HepG2 (cell line): ENCODE data around the gene COX4I1. TPM values are rescaled to one million over a fixed set of nuclear protein-coding genes. Genes with fewer than 3 reads are reported as not detected.

Source experiments
- PPARG ChIP-seq: conservative IDR thresholded peaks from 2 replicates; pipeline ENCODE4 v1.6.1; 2016; ENCODE audit warnings: missing biosample characterization, missing genetic modification reagents
- XRCC5 ChIP-seq: fragments of 200-400 bp; formaldehyde crosslinking; optimal IDR thresholded peaks from 2 replicates; pipeline ENCODE3; 2017; ENCODE audit warnings: mild to moderate bottlenecking, low read length
- YEATS2 ChIP-seq: sonication (generic); formaldehyde crosslinking; IDR thresholded peaks from 2 replicates; pipeline ENCODE4 v1.4.0; 2020; ENCODE audit warnings: missing genetic modification reagents, borderline replicate concordance
- ZNF225 ChIP-seq: sonication (generic); formaldehyde crosslinking; IDR thresholded peaks from 2 replicates; pipeline ENCODE4 v1.4.0; 2020; ENCODE audit warnings: mild to moderate bottlenecking, missing genetic modification reagents
- ZNF263 ChIP-seq: sonication (generic); formaldehyde crosslinking; IDR thresholded peaks from 2 replicates; pipeline ENCODE4 v1.4.0; 2020; ENCODE audit warnings: missing genetic modification reagents
- ZNF605 ChIP-seq: sonication (generic); formaldehyde crosslinking; IDR thresholded peaks from 2 replicates; pipeline ENCODE4 v1.8.0; 2022; ENCODE audit warnings: mild to moderate bottlenecking, missing genetic modification reagents
- polyA plus RNA-seq, 8 experiments: library from polyadenylated mRNA; depleted of rRNA in 3 of 8; stranded (reverse) in 7 of 8; unstranded in 1 of 8; fragments of >200 nt; fragmentation: Illumina TruSeq in 4 of 8; extraction: Trizol in 4 of 8; gene quantifications; 2 replicates each; pipeline versions ENCODE4 v1.2.1 to v1.2.3, GENCODE V29; 2011 to 2016; ENCODE audit warnings: low read depth in 4 of 8, missing spikeins in 1 of 8, mixed read lengths in 1 of 8; ENCODE audit not compliant: insufficient read depth in 1 of 8
- total RNA-seq, 5 experiments: library from RNA; depleted of rRNA; stranded (reverse); fragments of >200 nt; fragmentation: Illumina TruSeq; extraction: Trizol; gene quantifications; 2 replicates each; pipeline ENCODE4 v1.2.3, GENCODE V29; 2016; ENCODE audit warnings: low read depth in 1 of 5
- TF ChIP-seq, protein P1 (sequence below): sonication (generic); formaldehyde crosslinking; IDR thresholded peaks from 2 replicates; pipeline ENCODE4 v1.4.0; 2020; ENCODE audit warnings: missing genetic modification reagents, borderline replicate concordance
- TF ChIP-seq, protein P2 (sequence below): sonication (generic); formaldehyde crosslinking; IDR thresholded peaks from 2 replicates; pipeline ENCODE4 v1.5.0; 2020; ENCODE audit warnings: missing genetic modification reagents, mild to moderate bottlenecking, borderline replicate concordance
- TF ChIP-seq, protein P3 (sequence below): sonication (generic); formaldehyde crosslinking; IDR thresholded peaks from 2 replicates; pipeline ENCODE4 v1.4.0; 2020; ENCODE audit warnings: mild to moderate bottlenecking, missing genetic modification reagents
- TF ChIP-seq, protein P4 (sequence below): sonication (generic); formaldehyde crosslinking; IDR thresholded peaks from 2 replicates; pipeline ENCODE4 v1.5.0; 2020; ENCODE audit warnings: mild to moderate bottlenecking, missing genetic modification reagents, moderate library complexity

COX4I1 gene
- total and polyA plus RNA-seq, 2 of the 13 experiments (the other 11 are each of a cell fraction or from before 2014, with no cell fraction given): 658 to 902 TPM

DNA sequence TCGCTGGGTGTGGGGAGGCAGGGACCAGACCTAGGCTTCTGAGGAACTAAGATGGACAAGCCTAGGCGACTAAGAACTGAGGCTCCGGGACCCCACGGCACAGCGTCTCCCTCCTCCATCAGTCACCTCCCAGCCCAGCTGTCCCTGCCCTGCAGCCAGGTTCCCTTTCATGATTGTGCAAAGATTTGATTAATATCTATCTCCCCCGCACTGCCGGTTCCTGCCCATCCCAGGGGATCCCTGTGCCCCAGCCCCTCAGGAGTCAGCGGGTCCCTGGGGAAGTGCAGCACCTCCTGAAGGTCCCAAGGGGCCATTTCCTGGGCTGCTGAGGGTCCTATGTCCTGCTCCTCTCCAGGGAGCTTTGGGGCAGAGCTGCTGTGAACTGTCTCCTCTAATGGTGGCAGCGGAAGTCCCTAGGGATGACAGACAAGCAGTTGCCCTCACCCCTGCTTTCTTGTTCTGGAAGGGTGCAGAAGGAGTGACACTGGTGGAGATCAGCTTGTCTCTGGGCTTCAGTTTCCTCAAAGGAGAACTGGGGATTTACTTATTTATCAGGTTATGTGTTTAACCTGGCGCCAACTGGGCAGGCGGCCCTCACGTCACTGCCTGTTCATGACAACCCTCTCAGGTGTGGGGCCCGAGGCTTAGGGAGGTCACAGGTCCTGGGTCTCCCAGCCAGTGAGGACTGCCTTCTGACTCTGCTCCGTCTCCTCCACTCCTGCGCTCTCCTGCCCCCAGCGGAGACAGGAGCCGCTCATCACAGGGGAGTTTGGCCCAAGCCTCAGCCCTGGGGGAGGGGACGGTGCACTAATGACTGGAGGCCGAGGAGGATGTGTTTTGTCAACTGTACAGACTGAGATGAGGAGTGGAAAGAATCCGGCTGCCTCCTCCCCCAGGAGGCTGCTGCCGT lies 46.7 kb upstream of the COX4I1 start (continued):
- TF ChIP-seq, protein P1, sequence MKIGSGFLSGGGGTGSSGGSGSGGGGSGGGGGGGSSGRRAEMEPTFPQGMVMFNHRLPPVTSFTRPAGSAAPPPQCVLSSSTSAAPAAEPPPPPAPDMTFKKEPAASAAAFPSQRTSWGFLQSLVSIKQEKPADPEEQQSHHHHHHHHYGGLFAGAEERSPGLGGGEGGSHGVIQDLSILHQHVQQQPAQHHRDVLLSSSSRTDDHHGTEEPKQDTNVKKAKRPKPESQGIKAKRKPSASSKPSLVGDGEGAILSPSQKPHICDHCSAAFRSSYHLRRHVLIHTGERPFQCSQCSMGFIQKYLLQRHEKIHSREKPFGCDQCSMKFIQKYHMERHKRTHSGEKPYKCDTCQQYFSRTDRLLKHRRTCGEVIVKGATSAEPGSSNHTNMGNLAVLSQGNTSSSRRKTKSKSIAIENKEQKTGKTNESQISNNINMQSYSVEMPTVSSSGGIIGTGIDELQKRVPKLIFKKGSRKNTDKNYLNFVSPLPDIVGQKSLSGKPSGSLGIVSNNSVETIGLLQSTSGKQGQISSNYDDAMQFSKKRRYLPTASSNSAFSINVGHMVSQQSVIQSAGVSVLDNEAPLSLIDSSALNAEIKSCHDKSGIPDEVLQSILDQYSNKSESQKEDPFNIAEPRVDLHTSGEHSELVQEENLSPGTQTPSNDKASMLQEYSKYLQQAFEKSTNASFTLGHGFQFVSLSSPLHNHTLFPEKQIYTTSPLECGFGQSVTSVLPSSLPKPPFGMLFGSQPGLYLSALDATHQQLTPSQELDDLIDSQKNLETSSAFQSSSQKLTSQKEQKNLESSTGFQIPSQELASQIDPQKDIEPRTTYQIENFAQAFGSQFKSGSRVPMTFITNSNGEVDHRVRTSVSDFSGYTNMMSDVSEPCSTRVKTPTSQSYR: peak; percentile 82
- TF ChIP-seq ZNF605 (CRISPR knock-in tag) (peak; percentile 27; the same call in 1 of the 2 replicates), ZNF225 (peak; percentile 73; the same call in 1 of the 2 replicates), YEATS2 (CRISPR knock-in tag) (0 out of 2 replicates have a peak, but pooled peaks have one; percentile 22), PPARG (CRISPR knock-in tag) (no peak), ZNF263 (CRISPR knock-in tag) (0 out of 2 replicates have a peak, but pooled peaks have one; percentile 23), XRCC5 (peak; percentile 77)
- TF ChIP-seq, protein P2, sequence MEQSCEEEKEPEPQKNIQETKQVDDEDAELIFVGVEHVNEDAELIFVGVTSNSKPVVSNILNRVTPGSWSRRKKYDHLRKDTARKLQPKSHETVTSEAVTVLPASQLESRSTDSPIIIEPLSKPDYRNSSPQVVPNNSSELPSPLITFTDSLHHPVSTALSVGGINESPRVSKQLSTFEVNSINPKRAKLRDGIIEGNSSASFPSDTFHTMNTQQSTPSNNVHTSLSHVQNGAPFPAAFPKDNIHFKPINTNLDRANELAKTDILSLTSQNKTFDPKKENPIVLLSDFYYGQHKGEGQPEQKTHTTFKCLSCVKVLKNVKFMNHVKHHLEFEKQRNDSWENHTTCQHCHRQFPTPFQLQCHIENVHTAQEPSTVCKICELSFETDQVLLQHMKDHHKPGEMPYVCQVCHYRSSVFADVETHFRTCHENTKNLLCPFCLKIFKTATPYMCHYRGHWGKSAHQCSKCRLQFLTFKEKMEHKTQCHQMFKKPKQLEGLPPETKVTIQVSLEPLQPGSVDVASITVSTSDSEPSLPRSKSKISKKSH (CRISPR knock-in tag): peak; percentile 59; the same call in 1 of the 2 replicates
- TF ChIP-seq, protein P3, sequence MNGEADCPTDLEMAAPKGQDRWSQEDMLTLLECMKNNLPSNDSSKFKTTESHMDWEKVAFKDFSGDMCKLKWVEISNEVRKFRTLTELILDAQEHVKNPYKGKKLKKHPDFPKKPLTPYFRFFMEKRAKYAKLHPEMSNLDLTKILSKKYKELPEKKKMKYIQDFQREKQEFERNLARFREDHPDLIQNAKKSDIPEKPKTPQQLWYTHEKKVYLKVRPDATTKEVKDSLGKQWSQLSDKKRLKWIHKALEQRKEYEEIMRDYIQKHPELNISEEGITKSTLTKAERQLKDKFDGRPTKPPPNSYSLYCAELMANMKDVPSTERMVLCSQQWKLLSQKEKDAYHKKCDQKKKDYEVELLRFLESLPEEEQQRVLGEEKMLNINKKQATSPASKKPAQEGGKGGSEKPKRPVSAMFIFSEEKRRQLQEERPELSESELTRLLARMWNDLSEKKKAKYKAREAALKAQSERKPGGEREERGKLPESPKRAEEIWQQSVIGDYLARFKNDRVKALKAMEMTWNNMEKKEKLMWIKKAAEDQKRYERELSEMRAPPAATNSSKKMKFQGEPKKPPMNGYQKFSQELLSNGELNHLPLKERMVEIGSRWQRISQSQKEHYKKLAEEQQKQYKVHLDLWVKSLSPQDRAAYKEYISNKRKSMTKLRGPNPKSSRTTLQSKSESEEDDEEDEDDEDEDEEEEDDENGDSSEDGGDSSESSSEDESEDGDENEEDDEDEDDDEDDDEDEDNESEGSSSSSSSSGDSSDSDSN: peak; percentile 41; the same call in 1 of the 2 replicates
- TF ChIP-seq, protein P4, sequence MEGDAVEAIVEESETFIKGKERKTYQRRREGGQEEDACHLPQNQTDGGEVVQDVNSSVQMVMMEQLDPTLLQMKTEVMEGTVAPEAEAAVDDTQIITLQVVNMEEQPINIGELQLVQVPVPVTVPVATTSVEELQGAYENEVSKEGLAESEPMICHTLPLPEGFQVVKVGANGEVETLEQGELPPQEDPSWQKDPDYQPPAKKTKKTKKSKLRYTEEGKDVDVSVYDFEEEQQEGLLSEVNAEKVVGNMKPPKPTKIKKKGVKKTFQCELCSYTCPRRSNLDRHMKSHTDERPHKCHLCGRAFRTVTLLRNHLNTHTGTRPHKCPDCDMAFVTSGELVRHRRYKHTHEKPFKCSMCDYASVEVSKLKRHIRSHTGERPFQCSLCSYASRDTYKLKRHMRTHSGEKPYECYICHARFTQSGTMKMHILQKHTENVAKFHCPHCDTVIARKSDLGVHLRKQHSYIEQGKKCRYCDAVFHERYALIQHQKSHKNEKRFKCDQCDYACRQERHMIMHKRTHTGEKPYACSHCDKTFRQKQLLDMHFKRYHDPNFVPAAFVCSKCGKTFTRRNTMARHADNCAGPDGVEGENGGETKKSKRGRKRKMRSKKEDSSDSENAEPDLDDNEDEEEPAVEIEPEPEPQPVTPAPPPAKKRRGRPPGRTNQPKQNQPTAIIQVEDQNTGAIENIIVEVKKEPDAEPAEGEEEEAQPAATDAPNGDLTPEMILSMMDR (CRISPR knock-in tag): peak; percentile 61
